ENCODE measurements around the gene UBA1.
A peak's percentile ranks its signal among the peaks of the same experiment; 100 is the strongest.

Gene UBA1

DNA sequence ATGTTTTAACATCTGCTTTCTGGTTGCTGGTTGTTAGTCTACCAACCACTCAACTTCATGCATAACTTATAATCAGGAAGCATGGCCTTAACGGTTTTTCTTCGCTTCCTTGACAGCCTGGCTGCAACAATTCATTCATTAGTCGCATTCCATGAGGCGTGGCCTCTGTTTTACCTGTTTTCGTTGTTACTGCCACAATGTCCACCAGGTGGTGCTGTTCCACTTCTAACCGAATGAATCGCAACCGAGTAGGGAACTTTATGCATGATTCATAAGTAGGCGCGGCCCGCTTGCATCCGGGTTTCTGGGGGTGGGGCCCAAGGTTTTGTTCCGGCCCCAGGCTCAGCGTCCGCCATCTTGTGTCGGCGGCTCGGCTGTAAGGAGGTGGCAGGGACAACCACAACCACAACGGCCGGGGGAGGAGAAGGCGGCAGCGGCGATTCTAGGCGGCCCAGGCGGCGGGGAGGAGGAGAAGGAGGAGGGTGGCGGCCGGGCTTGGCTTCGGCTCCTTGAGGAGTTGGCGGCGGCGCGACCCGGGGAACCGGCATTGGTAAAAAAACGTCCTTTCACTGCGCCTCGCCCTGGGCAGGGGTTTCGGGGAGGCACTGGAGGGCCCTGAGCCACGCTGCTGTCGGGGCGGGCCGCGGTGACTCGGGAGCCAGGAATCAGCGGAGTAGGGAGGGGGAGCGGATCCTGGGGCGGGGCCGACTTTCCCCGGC lies at the start of gene UBA1:
UBA1 (plus strand) TSS at position 355 of the 719 bp plus-strand sequence. CDS start 4,974 bp downstream, outside the sequence.
- peak; percentile 57 for DNase-seq (ENCODE audit: low read depth)

- no peak for DNase-seq (ENCODE audit: low read depth)
Observed at GRCh38 chrX:47143894-47144625, 49.6 kb upstream of the UBA1 start.

DNA sequence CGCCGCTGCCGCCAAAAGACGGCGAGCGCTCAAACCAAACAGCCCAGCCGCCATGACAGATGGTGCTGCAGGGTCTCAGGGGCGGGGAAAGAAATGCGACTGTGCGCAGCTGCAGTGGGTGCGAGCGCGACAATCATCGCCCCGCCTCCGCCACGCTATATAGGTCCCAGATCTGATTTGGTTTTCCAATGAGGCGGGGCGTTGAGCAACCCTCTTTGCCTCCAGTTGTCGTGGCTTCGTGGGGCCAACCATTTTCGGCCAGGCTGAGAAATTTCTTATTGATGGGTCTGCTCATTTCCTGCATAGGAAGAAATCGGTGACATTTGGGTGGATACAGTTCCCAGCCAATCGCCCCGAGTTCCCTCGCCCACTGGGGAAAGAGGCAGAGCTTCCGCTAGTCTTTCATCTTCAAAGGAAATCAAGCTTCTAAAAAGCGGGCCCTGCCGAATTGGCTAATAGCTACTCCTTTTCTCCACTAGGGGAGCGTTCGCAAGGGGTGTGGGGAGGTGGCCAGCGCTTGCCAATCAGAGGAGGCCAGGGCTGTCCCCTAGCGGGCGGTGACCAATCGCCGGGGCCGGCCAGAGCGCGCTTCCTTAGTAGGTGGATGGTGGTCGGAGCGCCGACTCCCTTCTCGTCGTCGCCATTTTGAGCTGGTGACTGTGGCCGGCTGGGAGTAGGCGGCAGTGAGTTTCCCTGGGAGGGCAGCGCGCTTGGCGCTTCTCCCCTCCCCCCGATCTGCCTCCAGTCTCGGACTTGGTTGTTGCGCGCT lies 48.8 kb upstream of the UBA1 start, which contains the start of the genes NDUFB11 and RBM10:
NDUFB11 (minus strand) TSS at position 77 of the 769 bp plus-strand sequence; CDS start at position 54, 23 bp downstream.
RBM10 (plus strand) TSS at position 596 of the 769 bp plus-strand sequence. CDS start 2,261 bp downstream, outside the sequence.
- peak; percentile 50 for DNase-seq (ENCODE audit: low read depth)

- DNase-seq (ENCODE audit: low read depth), result no peak
Observed at GRCh38 chrX:47145395-47146120, 48.1 kb upstream of the UBA1 start.

DNA sequence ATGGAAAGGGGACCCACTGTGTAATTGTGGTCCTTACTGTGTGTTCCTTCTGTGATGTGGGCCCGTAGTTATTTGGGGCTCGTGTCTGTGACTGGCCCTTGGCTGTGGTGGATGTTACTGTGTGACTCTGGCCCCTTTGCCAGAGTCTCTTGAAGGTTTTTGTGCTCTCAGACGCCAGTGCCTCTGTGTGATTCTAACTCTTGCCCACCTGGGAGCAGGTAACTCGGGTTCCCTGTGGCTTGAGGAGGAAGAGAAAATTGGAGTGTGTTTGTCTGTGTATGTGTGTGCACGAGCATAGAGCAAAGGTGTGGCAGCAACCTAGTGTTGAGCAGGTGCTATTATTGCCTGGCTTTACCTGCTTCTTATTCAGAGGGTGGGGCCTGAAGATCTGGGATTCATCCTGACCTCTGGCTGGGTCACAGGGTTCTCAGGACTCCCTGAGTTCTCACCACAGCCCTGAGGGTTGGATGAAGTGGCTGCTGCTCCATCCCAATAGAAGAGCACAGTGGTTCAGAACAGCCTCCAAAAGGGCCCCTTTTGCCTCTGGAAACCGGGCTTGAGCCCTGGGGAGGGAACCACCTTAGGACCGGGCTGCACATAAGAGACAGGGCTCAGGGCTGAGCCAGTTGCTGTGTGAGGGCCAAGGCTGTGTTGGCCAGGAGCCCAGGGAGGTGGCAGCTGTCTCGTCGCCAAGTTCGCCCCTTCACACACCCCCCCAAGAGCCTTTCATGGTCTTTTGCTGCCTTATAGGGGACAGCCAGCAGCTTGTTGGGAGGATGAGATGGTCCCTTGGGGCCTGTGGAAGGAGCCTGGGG lies 47.3 kb upstream of the UBA1 start:
- DNase-seq (ENCODE audit: low read depth), result no peak

DNA sequence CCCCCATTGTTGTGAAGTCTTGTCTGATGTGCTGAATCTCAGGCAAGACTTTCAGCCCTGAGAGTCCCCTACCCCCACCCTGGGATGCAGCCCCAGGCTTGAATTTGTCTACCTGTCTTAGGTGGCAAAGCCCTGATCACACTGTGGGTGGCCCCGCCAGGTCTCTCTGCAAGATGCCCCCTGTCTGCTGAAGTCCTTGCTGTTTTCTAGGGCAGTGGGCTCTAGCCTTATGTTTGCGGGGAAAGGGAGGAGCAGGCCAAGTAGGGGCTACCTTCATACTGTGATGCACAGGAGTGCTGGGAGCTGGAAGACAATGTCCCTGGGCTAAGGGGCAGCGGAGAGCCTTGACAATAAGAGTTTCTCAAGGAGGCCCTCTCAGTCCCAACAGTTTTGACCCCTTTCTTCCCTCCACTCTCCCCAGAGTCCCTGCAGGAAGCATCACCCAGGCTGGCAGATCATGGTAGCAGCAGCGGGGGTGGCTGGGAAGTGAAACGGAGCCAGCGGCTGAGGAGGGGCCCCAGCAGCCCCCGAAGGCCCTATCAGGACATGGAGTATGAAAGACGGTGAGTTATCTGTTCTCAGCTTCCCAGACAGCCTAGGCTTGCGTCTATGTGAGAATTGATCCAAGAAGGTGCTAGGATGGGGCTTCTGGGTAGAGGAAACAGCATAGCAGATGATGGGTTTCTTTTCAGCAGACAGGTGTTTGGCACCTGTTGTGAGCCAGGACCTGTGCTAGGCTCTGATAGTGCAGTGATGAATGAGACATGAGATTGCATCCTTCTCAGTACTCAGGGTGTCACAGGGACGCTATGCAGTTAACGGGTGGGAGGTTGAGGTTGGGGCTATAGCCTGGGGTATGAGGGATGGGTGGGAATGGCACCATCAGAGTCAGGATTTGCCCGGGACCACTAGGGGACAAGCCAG lies 46.4 kb upstream of the UBA1 start:
- DNase-seq (ENCODE audit: low read depth), result no peak

DNA sequence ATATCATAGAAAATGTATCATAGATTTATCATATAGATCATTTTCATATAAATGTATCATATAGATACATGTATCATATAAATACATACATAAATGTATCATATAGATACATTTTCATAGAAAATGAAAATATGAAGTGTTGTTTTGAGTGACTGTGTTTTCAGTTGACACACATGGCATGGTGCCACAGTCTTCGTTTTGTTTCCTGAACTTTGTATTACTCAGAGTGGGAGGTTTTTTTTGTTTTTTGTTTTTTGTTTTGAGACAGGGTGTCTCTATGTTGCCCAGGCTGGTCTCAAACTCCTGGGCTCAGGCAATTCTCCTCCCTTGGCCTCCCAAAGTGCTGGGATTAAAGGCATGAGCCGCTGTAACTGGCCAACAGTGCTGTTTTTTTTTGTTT lies 44.7 kb upstream of the UBA1 start:
- no peak for DNase-seq (ENCODE audit: low read depth)

GRCh38 chrX:47151435-47151834 lies 42.2 kb upstream of the UBA1 start:
- DNase-seq (ENCODE audit: low read depth), result no peak

- no peak for DNase-seq (ENCODE audit: low read depth)
Observed at GRCh38 chrX:47156611-47157520, 36.8 kb upstream of the UBA1 start.

DNA sequence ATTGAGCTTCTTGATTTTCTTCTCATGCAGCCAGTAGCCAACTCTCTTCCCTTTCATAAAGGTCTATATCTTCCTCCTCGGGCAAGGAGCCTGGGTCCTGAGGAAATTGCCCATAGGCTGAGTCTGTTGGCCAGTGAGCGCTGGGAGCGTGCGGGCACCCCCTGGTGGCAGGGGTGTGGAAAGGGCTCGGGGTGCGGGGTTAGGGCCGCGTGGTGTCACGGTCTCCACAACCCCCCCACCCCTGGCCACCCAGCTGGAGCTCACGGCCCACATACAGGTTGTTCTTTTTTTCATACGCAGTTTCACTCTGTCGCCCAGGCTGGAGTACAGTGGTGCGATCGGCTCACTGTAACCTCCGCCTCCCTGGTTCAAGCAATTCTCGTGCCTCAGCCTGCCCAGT lies 35.5 kb upstream of the UBA1 start:
- no peak for DNase-seq (ENCODE audit: low read depth)

- no peak for DNase-seq (ENCODE audit: low read depth)
Observed at GRCh38 chrX:47158781-47159180, 34.8 kb upstream of the UBA1 start.

GRCh38 chrX:47160781-47161180 lies 32.8 kb upstream of the UBA1 start:
- no peak for DNase-seq (ENCODE audit: low read depth)

- DNase-seq (ENCODE audit: low read depth), result no peak
Observed at GRCh38 chrX:47162927-47163583, 30.6 kb upstream of the UBA1 start.

DNA sequence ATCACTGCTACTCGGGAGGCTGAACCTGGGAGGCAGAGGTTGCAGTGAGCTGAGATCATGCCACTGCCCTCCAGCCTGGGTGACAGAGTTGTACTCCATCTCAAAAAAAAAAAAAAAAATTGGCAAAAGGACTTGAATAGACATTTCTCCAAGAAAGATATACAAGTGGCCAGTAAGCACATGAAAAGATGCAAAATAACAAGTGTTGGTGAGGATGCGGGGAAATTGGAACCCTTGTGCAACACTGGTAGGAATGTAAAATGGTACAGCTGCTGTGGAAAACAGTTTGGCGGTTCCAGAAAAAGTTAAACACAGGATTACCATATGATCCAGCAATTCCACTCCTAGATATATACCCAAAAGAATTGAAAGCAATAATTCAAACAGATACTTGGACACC lies 29.2 kb upstream of the UBA1 start:
- no peak for DNase-seq (ENCODE audit: low read depth)

DNA sequence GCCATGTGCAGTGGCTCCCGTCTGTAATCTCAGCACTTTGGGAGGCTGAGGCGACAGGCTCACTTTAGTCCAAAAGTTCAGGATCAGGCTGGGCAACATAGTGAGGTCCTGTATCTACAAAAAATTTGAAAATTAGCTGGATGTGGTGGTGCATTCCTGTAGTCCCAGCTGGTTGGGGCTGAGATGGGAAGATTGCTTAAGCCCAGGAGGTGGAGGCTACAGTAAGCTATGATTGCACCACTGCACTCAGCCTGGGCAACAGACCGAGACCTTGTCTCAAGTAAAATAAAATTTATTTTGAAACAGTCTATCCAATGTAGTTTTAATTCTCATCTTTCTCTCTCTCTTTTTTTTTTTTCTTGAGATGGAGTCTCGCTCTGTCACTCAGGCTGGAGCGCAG lies 27.5 kb upstream of the UBA1 start:
- no peak for DNase-seq (ENCODE audit: low read depth)

DNA sequence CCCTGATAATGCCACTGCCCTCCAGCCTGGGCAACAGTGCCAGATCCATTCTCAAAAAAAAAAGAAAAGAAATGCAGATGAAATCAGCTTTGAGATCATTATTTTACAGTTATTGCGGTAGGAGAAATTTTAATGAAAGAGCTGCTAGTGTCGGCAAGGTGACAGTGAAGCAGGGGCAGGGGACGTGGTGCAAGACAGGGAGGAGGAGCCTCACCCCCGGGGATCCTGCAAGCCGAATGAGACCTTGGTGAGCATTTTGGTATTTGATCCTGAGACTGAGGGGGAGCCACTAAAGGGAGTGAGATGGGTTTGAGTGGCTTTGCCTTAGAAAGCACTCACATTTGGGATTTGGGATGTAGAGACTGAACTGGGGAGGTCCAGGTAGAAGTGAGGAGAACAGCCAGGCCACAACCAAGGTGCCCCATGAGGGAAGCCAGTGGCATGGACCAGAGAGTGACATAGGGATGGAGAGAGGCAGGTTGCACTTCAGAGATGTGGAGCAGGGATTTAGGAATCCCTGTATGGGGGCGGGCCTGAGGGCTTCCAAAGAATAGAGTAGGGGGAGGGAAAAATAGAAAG lies 25.0 kb upstream of the UBA1 start:
- no peak for DNase-seq (ENCODE audit: low read depth)

DNA sequence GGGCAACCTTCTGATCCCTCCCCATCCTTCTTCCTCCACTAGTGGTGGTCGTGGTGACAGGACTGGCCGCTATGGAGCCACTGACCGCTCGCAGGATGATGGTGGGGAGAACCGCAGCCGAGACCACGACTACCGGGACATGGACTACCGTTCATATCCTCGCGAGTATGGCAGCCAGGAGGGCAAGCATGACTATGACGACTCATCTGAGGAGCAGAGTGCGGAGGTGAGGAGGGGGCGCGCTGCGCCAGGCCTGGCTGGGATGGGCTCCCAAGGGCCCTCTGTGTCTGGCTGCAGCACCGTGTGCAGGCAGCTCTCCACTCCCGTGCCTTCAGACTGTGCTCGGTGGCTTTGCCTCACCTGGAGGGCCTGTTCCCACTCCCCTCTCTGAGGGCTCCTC lies 24.4 kb upstream of the UBA1 start:
- no peak for DNase-seq (ENCODE audit: low read depth)
